ENCODE data around the gene SRRT.

The SRRT gene, protein sequence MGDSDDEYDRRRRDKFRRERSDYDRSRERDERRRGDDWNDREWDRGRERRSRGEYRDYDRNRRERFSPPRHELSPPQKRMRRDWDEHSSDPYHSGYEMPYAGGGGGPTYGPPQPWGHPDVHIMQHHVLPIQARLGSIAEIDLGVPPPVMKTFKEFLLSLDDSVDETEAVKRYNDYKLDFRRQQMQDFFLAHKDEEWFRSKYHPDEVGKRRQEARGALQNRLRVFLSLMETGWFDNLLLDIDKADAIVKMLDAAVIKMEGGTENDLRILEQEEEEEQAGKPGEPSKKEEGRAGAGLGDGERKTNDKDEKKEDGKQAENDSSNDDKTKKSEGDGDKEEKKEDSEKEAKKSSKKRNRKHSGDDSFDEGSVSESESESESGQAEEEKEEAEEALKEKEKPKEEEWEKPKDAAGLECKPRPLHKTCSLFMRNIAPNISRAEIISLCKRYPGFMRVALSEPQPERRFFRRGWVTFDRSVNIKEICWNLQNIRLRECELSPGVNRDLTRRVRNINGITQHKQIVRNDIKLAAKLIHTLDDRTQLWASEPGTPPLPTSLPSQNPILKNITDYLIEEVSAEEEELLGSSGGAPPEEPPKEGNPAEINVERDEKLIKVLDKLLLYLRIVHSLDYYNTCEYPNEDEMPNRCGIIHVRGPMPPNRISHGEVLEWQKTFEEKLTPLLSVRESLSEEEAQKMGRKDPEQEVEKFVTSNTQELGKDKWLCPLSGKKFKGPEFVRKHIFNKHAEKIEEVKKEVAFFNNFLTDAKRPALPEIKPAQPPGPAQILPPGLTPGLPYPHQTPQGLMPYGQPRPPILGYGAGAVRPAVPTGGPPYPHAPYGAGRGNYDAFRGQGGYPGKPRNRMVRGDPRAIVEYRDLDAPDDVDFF

DNA sequence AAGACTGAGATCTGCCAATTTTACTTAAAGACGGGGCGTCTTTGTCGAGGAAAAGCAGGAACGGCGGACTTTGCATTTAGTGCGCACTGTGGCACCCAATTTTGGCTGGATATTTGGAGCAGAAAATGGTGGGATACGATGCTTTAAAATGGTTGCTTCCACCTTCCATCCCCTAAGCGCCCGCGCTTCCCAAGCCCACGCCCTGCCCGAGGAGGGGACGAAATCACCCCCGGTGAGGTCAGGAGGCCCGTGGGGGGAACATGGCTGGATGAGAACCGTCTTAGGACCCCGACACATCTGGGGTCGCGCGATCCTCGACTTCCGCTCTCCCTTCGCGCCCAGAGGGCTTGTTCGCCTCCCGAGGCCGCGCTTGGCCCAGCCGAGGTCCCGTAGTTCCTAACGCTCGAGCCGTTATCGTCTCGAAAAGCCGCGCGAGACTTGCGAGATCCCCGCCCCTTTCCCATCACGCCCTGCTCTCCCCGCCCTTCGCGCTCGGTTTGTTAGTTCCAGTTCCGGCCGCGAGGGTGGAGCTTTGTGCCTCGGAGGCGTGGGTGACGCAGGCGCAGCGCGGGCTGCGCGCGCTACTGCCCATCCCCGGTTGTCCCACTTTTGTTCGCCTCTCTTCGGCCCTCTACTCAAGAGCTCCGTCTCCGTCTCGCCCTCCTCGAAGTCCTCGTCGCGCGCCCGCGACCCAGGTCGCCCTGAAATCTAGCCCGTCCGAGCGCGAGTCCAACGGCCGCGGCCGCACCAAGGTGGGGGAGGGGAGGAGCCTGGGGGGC is at the start of gene SRRT:
TSS of gene SRRT (plus strand) at position 527 of the 779 bp plus-strand sequence. CDS start 488 bp downstream, outside the sequence.
- DNase-seq: peak; percentile 99 to 100 (median 100)

DNA sequence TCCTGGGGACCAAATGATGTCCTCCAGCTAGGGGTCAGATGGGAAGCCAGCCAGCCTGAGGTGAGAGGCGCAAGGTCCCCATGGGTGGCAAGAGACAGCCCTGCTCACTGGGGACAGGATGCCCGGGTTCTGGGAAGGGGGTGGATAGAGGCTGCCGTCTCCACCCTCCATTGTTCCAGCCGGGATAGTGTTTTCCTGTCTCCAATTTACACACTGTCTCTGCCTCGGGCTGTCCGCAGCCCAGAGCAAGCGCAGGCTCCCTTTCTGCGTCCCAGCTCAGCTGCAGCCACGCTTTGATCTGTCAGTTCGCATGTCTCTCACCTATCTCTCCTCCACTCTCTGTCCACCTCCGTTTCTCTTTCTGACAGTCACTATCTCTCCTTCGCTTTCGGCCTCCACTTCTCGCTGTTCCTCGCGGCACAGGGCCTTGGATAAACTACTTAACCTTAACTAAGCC is 49.7 kb upstream of the SRRT start:
- DNase-seq: no peak

DNA sequence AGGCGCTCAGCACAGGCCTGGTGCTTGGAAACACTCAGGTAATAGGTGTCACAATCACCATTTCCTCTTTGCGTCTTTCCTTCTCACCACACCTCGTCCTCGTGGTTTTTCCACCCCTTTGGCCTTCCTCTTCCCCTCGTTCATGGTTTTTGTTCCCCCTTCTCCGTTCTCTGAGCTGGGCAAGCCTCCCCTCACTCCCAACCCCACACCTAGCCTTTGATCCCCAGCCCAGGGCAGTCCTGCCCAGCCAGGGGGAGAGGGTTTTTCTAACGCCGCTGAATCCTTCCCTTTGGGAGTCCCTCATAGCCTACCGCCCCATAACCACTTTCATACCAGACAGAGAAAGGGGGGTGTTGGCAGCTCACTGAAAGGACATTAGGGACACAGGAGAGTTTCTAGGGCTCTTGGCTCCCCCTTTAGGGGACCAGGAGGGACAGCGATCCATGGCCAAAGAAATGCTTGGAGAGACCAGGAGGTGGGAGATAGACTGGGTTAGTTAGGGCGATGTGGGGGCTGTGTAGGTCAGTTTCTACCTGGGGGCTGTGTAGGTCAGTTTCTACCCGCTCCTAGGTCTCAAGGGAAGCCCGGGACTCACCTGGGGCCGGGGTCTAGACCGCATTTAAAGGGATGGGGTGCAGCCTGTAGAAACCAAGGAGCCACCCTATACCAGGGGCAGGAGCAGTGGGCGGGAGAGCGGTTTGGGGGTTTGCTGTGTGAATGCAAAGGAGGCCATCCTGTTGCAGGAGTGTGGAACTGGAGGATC is 49.0 kb upstream of the SRRT start:
- peak in 1 of 3 donors; percentile 34 for DNase-seq

DNA sequence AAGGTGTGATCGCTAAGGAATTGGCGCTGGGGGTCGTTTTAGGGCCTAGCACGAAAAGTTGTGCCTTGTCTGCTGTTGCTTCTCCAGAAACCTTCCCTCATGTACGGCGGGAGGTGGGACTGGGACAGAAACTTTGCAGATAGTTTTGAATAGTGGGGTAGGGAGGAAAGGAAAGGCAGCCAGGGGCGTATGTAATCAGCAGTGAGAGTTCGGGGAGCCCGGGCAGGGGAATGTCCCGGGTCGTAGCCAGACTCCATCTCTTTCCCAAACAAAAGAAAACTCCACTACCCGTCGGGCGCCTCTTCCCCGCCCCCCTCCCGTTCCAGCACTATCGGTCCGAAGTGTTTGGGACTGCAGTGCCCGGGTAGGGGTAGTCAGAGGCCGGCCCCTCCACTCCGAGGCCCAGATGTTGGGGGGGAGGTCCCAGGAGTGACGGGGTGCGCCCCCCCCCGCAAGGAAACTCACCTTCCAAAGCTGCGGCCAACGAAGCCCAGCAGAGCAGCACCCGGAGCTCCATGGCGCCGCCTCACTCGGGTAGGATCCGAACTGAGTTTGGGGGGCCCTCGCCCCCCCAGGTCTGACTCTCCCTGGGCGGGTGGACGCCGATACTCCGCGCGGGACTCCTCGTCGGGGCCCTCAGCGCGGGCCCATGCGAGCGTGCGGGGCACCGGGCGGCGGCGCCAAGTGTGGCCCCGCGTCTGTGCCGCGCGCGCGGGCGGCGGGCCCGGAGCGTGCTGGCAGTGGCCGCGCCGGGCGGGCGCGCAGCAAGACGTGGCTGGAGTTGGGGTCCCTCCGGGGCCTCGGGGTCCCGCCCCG is 48.2 kb upstream of the SRRT start:
- DNase-seq: no peak

DNA sequence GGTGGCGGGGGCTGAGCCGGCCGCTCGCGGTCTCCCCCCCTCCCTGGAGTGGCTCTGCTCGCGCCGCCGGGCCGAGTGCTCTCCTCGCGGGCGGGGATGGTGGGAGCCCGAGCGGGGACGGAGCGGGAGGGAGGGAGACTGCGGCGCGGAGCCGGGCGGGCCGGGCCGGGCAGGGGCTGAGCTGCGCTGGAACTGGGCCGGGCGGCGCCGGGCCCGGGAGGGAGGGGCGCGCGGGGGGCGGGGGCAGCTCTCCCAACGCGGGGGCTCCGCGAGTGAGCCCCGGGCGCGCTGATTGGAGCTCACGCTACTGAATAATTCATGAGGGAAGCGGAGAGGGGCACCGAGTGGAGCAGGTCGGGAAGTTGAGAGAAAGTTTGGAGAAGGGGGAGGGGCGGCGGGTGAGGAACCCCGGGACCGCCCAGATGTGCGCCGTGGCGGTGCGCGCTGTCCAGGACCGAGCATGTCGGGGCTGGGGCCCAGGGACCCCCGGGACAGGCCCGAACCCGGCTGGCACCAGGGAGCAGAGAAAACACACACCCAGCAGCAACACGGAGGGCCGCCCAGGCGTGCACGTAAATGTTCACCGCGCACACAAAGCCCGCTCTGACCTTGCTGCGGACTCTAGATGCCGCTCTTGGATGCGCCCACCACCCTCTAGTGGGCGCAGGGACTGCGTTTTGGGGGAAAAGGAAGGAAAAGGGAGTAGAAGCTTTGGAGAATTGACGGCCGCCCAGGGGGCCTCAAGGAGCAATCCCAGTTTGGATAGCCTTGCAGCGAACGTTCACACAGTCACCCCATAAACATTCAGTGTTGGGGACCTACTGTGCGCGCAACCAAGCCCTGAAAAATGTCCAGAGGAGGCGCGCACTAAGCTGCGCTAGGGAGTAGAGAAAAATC is 47.3 kb upstream of the SRRT start, which contains the start of gene EPHB4:
TSS of gene EPHB4 (minus strand) at position 194 of the 897 bp plus-strand sequence. CDS start 493 bp downstream, outside the sequence.
- DNase-seq: peak in 2 of 3 donors; percentile 16 to 43

DNA sequence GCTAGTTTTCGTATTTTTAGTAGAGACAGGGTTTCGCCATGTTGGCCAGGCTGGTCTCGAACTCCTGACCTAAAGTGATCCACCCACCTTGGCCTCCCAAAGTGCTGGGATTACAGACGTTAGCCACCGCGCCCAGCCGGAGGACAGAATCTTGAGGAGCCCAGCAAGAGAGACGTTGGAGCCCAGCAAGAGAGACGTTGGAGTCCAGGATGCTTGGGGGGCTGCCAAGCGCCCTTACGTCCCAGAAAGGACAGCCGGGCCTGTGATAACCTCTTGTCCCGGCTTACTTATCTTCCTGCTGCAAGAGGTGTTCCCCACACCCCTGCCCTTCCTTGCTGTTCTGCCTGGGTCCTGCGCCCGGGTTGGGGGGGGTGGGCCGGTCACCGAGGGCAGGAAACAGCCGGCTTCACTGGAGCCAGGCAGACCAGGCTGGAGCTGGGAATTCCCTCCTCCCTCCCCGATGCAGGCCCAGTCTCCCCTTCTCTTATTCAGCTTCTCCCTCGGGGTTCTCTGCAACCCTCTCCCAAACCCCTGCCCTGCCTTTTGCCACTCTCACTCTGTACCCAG is 45.7 kb upstream of the SRRT start:
- DNase-seq: no peak

DNA sequence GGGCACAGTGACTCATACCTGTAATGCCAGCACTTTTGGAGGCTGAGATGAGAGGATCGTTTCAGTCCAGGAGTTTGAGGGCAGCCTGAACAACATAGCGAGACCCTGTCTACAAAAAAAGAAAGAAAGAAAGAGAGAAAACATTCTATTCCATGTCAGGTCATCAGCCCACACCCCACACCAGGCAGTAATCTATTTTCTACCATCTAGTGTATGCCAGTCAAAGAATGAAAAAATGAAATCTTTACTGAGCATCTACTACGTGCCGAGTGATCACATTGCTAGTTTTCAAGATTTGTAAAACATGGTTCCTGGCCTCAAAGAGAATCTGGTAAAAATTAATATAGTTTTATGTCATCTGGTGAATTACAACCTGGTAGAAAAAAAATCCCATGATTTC is 44.5 kb upstream of the SRRT start:
- DNase-seq: no peak

DNA sequence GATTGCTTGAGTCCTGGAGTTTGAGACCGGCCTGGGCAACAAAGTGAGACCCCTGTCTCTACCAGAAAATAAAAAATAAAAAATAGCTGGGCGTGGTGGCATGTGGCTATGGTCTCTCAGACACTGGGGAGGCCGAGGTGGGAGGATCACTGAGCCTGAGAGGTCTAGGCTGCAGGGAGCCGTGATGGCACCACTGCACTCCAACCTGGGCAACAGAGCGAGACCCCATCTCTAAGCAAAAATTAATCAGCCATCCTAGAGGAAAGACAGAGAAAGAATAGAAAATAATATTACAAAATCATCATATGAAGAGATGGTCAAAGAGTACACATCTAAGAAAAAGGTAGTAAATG is 42.6 kb upstream of the SRRT start:
- no peak for DNase-seq

DNA sequence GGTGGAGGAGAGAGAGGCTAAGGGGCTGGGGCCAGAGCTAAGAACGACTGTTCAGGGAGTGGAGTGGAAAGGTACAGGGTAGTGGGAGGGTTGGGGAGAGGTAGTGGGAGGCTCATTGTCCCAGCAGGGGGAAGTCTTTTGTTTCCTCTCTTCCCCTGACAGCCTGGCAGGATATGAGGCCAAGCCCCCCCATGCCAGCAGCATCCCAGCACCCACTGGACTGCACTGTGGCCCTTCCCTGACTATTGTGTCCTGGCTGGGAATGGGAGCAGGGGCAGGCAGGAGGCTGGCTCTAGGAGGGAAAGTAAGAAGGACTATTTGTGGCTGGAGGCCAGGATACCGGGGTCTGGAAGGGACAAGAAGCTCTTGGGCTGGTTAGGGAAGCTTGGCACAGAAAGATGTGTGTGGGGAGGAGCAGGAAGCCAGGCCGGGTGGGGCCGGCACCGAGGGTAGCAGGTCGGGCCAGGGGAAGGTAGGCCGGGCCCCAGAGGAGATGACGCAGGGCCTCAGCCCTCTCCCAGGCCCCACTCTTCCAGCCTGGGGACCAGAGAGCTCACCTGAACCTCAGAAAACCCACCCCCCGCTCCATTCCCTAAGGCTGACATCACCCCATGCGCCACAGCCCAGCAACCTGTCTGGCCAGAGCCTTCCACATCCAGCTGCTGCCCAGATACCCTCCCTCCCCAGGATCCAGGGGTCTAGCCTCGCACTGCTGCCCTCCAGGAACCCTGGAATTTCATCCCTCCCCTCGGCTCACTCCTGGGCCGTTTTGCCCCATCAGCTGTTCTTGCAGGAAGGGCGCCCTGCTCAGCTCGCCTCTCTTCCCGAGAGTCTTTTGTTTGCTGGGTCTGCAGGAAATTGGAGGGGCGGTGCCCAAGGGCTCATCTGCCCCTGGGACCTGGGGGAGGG is 38.7 kb upstream of the SRRT start:
- DNase-seq: no peak

DNA sequence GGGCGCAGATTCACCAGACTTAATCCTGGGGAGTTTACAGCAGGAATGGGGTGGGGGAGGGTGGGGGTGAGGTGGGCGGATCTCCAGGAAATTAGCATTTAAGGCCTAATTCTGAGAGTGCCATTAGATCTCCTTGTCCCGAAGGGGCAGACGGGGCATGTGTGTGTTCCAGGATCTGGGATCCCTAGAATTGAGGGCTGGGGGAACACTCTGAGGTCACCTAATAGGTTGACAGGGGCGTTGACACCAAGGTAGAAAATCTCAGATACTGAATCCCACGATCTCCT is 38.1 kb upstream of the SRRT start:
- DNase-seq: no peak

DNA sequence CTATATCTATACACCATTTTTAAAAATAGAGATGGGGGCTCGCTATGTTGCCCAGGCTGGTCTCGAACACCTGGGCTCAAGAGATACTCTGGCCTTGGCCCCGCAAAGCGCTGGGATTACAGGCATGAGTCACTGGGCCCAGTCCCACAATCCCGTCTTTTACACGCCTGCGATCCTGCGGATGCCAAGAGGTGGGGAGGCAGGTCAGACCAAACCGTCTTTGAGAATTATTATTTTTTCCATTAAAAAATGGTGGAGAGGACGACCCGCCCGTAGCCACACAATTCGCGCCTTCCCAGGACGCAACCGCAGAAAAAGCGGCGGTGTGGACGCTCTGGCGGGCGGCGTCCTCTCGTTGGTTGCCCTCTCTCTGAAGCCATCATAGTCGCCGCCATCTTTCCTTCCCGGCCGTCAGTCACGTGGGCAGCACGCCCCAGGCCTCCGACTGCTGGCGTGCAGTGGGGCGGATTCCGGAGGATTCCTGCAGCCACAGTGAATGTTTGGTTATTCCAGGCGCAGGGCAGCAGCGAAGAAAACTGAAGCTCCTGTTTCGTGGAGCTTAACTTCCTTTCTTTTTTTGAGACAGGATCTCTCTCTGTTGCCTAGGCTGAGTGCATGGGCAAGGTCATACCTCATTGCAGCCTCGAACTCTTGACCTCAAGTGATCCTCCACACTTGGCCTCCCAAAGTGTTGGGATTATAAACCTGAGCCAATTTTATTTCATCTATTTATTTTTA is 37.6 kb upstream of the SRRT start:
- peak; percentile 87 to 92 (median 92) for DNase-seq

DNA sequence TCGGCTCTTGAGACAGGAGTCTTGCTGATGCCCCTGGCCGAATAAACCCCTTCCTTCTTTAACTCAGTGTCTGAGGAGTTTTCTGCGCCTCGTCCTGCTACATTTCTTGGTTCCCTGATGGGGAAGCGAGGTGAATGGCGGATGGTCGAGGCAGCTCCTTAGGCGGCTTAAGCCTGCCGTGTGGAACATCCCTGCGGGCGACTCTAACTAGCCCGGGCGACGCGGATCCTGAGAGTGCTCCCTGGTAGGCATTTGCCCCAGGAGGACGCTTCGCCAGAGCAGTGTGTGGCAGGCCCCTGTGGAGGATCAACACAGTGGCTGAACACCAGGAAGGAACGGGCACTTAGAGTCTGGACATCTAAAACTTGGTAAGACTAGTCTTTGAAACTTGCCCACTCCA is 35.5 kb upstream of the SRRT start:
- DNase-seq: no peak

DNA sequence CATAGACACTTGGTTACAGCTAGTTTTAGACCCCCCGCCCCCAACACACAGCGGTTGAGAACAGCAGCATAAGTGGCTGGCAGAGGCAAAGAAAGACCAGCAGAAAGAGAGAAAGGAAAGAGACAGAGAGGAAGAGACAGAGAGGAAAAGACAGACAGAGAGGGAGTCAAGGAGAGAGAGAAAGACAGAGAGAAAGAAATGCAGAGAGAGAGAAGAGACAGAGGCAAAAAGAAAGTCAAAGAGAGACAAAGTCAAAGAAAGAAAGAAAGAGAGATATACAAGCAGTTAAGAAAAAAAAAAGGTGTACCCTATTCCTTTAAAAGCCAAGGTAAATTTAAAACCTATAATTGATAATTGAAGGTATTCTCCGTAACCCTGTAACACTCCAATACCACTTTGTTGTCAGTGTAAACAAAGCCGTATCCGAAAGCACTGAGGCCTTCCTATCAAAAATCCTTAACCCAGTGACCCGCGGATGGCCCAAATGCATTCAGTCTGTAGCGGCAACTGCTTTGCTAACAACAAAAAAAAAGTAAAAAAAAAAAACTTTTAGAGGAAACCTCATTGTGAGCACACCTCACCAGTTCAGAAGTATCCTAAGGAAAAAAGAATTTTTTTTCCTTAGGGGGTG is 34.3 kb upstream of the SRRT start:
- no peak for DNase-seq

DNA sequence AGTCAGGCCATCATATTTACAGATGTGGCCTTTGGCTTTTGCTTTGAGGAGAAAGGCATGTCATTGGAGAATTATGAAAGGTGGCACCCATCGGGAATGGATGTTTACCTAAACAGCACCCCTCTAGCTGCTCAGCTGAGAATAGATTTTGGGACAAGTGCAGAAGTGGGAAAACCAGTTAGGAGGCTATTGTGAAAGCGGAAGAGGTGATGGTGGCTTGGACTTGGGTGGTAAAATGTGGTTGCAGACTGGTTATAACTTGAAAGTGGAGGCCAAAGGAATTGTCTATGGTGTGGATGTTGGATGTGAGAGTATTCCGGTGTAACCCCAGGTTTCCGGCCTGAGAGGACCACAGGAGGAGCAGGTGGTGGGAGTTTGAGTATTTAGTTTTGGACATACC is 27.5 kb upstream of the SRRT start:
- DNase-seq: no peak

DNA sequence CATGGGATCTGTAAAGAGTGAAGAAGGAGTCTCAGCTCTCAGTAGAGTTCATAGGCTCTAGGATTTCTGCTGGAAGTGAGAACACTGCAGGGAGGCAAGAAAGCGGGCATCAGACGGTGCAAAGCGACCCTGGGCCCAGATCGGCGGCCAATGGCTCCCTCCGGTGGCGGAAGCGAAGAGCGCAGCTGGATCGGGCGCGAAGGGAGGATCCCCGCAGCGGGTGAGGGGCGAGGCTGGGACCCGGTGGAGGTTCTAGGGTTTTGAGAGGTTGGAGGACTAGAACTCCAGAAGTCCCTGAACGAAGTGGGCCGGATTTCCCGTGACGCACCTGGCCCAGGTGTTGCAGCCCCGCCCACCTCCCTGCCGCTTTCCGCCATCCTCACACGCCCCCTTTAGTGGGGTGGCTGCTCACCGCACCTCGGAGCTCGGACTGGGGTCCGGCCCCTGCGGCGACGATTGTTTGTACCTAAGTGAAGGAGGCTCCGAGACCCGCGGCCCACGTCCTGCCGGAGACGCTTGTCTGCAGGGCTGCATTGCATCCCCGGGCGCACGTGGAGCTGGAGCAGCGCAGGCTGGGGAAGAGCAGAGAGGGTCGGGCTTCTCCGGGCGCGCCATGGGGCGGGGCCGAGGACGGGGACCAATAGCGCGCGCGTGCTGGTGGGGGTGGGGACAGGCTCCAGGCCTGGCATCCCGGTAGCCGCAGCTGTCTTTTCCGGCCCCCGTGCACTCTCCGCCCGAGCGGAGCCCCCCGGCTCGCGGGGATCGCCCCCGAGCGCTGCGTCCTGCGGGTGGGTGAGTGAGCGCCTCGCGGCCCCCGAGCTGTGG is 22.6 kb upstream of the SRRT start, which contains the start of gene SLC12A9:
TSS of gene SLC12A9 (plus strand) at position 666 of the 825 bp plus-strand sequence. CDS start 1,485 bp downstream, outside the sequence.
- peak; percentile 93 to 98 (median 97) for DNase-seq

DNA sequence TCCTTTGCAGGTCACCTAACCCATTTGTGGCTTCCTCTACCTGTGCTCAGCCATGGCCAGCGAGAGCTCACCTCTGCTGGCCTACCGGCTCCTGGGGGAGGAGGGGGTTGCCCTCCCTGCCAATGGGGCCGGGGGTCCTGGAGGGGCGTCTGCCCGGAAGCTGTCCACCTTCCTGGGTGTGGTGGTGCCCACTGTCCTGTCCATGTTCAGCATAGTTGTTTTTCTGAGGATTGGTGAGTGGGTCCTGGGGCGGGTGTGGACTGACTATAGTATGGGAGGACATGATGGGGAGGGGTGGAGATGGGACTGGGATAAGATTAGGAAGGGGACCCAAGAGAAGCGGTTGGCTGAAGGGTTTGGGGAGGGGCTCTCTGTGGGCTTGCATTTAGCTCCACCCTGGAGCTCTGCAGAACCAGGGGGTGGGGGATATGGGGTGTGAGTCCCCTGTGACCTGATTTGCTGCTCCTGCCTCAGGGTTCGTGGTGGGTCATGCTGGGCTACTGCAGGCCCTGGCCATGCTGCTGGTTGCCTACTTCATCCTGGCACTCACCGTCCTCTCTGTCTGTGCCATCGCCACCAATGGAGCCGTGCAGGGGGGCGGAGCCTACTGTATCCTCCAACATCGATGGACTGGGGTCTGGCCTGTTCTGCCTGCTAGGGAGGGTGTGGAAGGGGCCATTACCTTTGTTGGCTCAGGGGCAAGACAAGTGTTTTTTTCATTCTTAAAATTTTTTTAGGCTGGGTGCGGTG is 20.6 kb upstream of the SRRT start:
- no peak for DNase-seq
